A673 (cell line): ENCODE measurements around the gene MYPN.

Experiments used
- EZH2 ChIP-seq: fragments of 200-600 bp; sonication (generic); IDR thresholded peaks from 2 replicates; pipeline ENCODE4 v1.6.1; 2017; ENCODE audit warnings: borderline replicate concordance, low read depth, mild to moderate bottlenecking, mixed read lengths, antibody characterized with exemption, low read length; ENCODE audit not compliant: poor library complexity, severe bottlenecking
- TF ChIP-seq, protein P1 (sequence below): fragments of 300-800, 200-600 bp; sonication (generic); conservative IDR thresholded peaks from 2 replicates; pipeline ENCODE4 v1.5.1; 2017; ENCODE audit warnings: low read depth, mild to moderate bottlenecking, antibody characterized with exemption, low read length, moderate library complexity, mixed read lengths

DNA sequence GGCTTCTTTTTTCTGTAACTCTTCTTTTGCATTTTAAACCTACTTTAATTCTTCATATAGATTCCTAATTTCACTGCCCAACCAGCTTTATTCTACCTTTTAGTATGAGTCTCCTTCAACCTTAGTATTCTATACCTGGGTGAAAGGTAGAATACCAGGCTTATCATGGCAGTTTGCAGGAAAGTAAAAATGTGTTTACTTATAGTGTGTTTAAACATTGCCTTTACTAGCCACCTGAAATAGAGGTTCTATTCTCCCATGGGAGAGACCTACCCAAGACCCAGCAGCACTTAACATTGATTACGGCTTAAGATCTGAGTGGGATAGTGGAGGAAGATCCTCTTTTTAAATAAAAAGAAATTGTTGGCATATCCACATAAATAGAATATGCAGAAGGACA lies 1.6 kb upstream of the MYPN start:
- TF ChIP-seq, protein P1, sequence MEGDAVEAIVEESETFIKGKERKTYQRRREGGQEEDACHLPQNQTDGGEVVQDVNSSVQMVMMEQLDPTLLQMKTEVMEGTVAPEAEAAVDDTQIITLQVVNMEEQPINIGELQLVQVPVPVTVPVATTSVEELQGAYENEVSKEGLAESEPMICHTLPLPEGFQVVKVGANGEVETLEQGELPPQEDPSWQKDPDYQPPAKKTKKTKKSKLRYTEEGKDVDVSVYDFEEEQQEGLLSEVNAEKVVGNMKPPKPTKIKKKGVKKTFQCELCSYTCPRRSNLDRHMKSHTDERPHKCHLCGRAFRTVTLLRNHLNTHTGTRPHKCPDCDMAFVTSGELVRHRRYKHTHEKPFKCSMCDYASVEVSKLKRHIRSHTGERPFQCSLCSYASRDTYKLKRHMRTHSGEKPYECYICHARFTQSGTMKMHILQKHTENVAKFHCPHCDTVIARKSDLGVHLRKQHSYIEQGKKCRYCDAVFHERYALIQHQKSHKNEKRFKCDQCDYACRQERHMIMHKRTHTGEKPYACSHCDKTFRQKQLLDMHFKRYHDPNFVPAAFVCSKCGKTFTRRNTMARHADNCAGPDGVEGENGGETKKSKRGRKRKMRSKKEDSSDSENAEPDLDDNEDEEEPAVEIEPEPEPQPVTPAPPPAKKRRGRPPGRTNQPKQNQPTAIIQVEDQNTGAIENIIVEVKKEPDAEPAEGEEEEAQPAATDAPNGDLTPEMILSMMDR = no peak
- TF ChIP-seq EZH2 = no peak
